Measurements from ENCODE around the gene ZSCAN5C.

Gene ZSCAN5C

DNA sequence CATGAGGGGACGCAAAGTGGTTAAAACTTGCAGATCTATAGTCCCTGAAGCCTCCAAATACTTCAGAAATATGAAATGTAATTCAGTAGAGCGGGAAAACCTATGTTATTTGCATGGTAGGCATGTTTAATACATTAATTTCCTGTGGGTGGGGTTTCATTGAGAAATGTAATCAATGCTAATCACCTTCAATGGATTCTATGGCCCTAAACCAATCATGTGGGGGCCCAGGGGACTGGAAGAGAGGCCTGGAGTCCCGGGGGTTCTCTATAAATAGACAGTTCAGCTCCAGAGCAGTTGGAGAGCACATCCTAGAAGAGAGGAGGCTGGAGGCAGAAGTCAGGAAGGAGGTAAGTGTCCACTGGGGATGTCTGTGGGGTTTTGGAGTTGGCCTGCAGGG is at the start of gene ZSCAN5C:
Gene ZSCAN5C (plus strand): TSS at position 301 of the 400 bp plus-strand sequence. CDS start 3,641 bp downstream, outside the sequence.
- ChIA-PET POLR2A (no interaction called here), CTCF (no interaction called here)
- no peak for TF ChIP-seq HDGF (IDR thresholded peaks at IDR 0.05; ENCODE audit: borderline replicate concordance)
- TF ChIP-seq, protein P1, sequence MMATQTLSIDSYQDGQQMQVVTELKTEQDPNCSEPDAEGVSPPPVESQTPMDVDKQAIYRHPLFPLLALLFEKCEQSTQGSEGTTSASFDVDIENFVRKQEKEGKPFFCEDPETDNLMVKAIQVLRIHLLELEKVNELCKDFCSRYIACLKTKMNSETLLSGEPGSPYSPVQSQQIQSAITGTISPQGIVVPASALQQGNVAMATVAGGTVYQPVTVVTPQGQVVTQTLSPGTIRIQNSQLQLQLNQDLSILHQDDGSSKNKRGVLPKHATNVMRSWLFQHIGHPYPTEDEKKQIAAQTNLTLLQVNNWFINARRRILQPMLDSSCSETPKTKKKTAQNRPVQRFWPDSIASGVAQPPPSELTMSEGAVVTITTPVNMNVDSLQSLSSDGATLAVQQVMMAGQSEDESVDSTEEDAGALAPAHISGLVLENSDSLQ (IDR thresholded peaks at IDR 0.05), result no peak
- TF ChIP-seq ARNT (IDR thresholded peaks at IDR 0.05), result no peak
- DNase-seq (ENCODE audit: extremely low spot score), result no peak

DNA sequence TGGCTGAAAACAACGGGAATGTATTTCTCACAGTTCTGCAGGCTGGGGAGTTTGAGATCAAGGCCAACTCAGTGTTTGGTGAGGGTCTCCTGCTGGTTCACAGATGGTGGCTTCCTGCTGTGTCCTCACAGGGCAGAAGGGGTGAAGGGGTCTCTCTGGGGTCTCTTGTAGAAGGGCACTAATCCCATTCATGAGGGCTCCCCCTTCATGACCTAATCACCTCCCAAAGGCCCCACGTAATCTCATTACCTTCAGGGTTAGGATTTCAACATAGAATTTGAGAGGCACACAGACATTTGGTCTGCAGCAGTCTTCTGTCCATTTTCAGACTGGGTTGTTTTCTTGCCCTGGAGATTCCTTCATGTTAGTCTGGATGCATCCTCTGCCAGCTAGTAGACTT is 49.4 kb upstream of the ZSCAN5C start:
- ChIA-PET CTCF (no interaction called here), POLR2A (no interaction called here)
- TF ChIP-seq ARNT (IDR thresholded peaks at IDR 0.05), result no peak
- TF ChIP-seq FOXA1 (IDR thresholded peaks at IDR 0.05), result no peak
- no peak for TF ChIP-seq ELF4 (IDR thresholded peaks at IDR 0.05)
- TF ChIP-seq ZNF384 (IDR thresholded peaks at IDR 0.05), result no peak
- DNase-seq (ENCODE audit: extremely low spot score), result no peak

DNA sequence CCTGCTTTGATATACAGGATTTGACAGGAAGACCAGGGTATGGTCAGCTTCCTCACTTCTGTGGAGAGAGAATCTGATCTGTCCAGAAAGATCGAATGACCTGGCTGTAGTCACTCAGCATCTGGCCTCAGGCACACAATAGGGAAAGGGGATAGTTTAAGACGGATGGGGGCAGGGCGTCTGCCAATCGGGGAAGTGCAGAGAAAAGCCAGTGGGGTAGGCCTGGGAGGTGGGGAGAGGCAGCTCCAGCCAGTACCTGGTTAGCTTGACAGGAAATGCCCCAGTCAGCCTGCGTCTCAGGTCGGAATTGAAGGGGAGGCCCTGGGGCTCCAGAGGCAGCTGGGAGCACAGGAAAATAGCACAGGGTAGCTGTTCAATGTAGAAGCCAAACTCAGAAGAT is 48.6 kb upstream of the ZSCAN5C start:
- POLR2A ChIA-PET, result no interaction called here
- DNase-seq (ENCODE audit: extremely low spot score), result no peak
- TF ChIP-seq FOXM1 (IDR thresholded peaks at IDR 0.05; ENCODE audit: borderline replicate concordance) (no peak), FOXA1 (IDR thresholded peaks at IDR 0.05) (no peak), NFRKB (IDR thresholded peaks at IDR 0.05) (no peak)
- CTCF ChIA-PET, result no interaction called here

GRCh38 chr19:56155124-56155687 is 46.9 kb upstream of the ZSCAN5C start:
- peak; percentile 49 for DNase-seq (ENCODE audit: extremely low spot score)
- ChIA-PET CTCF (interaction anchor here (0.6 to 1.2 kb wide), 2 partner anchors 17 to 522 kb away, joined by 3 read pairs; no protein-coding TSS in a partner anchor), POLR2A (interaction anchor here (0.7 to 1.1 kb wide), 2 partner anchors 10 to 34 kb away, joined by 3 to 4 read pairs; partner anchors contain the start of gene ZNF787)
- TF ChIP-seq HDGF (IDR thresholded peaks at IDR 0.05; ENCODE audit: borderline replicate concordance) (no peak), BHLHE40 (IDR thresholded peaks at IDR 0.05; ENCODE audit: borderline replicate concordance) (no peak), ELF4 (IDR thresholded peaks at IDR 0.05) (no peak), SUZ12 (IDR thresholded peaks at IDR 0.05) (no peak), FOXA1 (IDR thresholded peaks at IDR 0.05) (no peak)

DNA sequence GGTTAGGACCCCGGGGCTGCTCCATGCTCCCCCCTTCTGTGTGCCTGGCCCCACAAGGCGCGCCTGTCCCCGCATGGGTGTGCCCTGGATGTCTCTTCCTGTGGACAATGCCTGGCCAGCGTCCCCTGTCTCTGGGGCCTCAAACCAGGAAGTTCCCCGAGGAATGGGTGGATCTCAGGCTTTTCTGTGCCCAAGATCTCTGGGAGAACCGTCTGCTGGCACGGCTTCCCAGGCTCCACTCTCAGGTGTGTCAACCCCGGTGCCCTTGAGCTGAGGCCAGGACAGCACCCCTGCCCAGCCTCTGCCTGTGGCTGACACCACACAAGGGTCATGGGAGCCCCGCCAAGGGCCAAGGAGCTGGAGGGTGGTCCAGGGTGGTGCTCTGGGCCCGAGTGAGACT is 45.3 kb upstream of the ZSCAN5C start:
- TF ChIP-seq ARNT (IDR thresholded peaks at IDR 0.05) (no peak), CTBP1 (IDR thresholded peaks at IDR 0.05; ENCODE audit: borderline replicate concordance) (no peak), SP1 (IDR thresholded peaks at IDR 0.05) (no peak), FOXK2 (IDR thresholded peaks at IDR 0.05) (no peak), LEF1 (IDR thresholded peaks at IDR 0.05; ENCODE audit: borderline replicate concordance) (no peak), FOXM1 (IDR thresholded peaks at IDR 0.05; ENCODE audit: borderline replicate concordance) (no peak), FOXA1 (IDR thresholded peaks at IDR 0.05) (no peak), ZNF384 (IDR thresholded peaks at IDR 0.05) (no peak), BHLHE40 (IDR thresholded peaks at IDR 0.05; ENCODE audit: borderline replicate concordance) (no peak), HDGF (IDR thresholded peaks at IDR 0.05; ENCODE audit: borderline replicate concordance) (no peak)
- TF ChIP-seq, protein P1 (IDR thresholded peaks at IDR 0.05), result no peak
- ChIA-PET CTCF (no interaction called here), POLR2A (no interaction called here)
- DNase-seq (ENCODE audit: extremely low spot score), result no peak

DNA sequence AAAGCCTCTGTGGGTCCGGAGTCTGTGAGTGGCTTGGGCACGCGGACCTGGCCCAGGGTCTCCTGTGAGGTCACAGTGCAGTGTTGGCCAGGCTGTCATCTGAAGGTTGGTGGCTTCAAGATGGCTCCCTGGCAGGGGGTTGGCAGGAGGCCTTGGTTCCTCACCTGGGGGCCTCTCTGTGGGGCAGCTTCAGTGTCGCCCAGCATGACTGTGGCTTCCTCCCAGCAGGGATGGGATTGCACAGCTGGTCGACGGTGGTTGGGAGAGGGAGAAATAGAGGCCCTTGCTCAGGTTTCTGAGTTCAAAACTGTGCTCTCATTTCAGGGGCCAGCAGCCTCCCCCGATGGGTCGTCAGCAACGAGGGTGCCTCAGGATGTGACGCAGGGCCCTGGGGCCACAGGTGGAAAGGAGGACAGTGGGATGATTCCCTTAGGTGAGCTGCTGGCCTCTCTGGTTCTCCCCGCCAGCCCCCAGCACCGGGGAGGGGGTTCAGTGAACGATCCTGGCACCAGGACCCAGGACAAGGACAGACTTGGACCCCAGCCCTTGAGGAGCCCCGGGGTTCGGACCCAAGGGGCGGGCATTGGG is 43.8 kb upstream of the ZSCAN5C start:
- POLR2A ChIA-PET, result no interaction called here
- TF ChIP-seq FOXA1 (IDR thresholded peaks at IDR 0.05), result no peak
- no peak for TF ChIP-seq SUZ12 (IDR thresholded peaks at IDR 0.05)
- TF ChIP-seq, protein P1 (IDR thresholded peaks at IDR 0.05), result no peak
- no peak for TF ChIP-seq SP1 (IDR thresholded peaks at IDR 0.05)
- no peak for TF ChIP-seq NFRKB (IDR thresholded peaks at IDR 0.05)
- no peak for TF ChIP-seq ELF4 (IDR thresholded peaks at IDR 0.05)
- TF ChIP-seq L3MBTL2 (conservative IDR thresholded peaks at IDR 0.05), result no peak
- no peak for TF ChIP-seq BHLHE40 (IDR thresholded peaks at IDR 0.05; ENCODE audit: borderline replicate concordance)
- no peak for TF ChIP-seq CTBP1 (IDR thresholded peaks at IDR 0.05; ENCODE audit: borderline replicate concordance)
- TF ChIP-seq TARDBP (IDR thresholded peaks at IDR 0.05), result no peak
- no peak for TF ChIP-seq HDGF (IDR thresholded peaks at IDR 0.05; ENCODE audit: borderline replicate concordance)
- no peak for TF ChIP-seq FOXK2 (IDR thresholded peaks at IDR 0.05)
- no peak for TF ChIP-seq ZNF384 (IDR thresholded peaks at IDR 0.05)
- no peak for TF ChIP-seq LEF1 (IDR thresholded peaks at IDR 0.05; ENCODE audit: borderline replicate concordance)
- TF ChIP-seq FOXM1 (IDR thresholded peaks at IDR 0.05; ENCODE audit: borderline replicate concordance), result no peak
- CTCF ChIA-PET, result interaction anchor here (0.7 kb wide), 1 partner anchor 14 kb away, joined by 3 read pairs; no protein-coding TSS in a partner anchor
- no peak for DNase-seq (ENCODE audit: extremely low spot score)

DNA sequence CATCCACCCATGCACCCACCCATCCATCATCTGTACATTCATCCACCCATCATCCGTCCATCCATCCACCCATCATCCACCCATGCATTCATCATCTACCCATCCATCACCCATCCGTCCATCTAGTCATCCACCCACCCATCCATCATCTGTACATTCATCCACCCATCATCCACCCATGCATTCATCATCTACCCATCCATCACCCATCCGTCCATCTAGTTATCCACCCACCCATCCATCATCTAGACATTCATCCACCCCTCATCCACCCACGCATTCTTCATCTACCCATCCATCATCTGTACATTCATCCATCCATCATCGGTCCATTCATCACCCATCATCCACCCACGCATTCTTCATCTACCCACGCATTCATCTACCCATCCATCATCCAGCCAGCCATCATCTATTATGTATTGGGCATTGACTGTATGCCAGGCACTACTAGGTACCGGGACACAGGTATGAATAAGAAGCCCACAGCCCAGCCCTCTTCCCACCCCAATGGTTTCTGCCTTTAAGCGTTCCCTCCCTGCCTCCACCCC is 43.0 kb upstream of the ZSCAN5C start:
- DNase-seq (ENCODE audit: extremely low spot score), result no peak
- TF ChIP-seq TARDBP (IDR thresholded peaks at IDR 0.05) (no peak), FOXK2 (IDR thresholded peaks at IDR 0.05) (no peak), CTBP1 (IDR thresholded peaks at IDR 0.05; ENCODE audit: borderline replicate concordance) (0 out of 2 replicates have a peak, but pooled peaks have one; percentile 12), BHLHE40 (IDR thresholded peaks at IDR 0.05; ENCODE audit: borderline replicate concordance) (no peak), L3MBTL2 (conservative IDR thresholded peaks at IDR 0.05) (no peak)
- TF ChIP-seq, protein P1 (IDR thresholded peaks at IDR 0.05), result peak; percentile 44; the same call in 1 of the 2 replicates
- ChIA-PET POLR2A (no interaction called here), CTCF (no interaction called here)

All from HEK293T (cell line).